HG03108 (cell line): ENCODE results near the gene EXOC6.
"Not testable (repeated sequence)": the region's sequence is repeated elsewhere in the genome, so short reads cannot be mapped to it uniquely, and the experiment has no call there.

Source experiments
- ATAC-seq: cut with Tn5 transposase; IDR thresholded peaks from one replicate; pipeline ENCODE4 v1.9.1; 2021; ENCODE audit warnings: moderate library complexity; ENCODE audit not compliant: unreplicated experiment

Gene EXOC6

DNA sequence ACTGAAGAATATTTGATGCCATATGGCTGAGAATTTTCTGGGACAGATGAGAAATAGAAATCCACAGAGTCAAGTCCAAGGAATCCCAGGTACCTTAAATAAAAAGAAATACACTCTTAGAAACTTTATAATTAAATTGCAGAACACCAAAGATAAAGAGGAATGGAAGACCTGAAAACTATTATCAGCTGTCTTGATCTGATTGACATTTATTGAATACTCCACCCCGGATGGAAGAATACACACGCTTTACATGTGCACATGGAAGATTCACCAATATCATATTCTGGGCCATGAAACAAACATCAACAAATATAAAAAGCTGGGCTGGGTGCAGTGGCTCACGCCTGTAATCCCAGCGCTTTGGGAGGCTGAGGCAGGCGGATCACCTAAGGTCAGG lies 81.6 kb downstream of the EXOC6 start:
- no peak for ATAC-seq

GRCh38 chr10:92931597-92931996 lies 83.3 kb downstream of the EXOC6 start:
- no peak for ATAC-seq

DNA sequence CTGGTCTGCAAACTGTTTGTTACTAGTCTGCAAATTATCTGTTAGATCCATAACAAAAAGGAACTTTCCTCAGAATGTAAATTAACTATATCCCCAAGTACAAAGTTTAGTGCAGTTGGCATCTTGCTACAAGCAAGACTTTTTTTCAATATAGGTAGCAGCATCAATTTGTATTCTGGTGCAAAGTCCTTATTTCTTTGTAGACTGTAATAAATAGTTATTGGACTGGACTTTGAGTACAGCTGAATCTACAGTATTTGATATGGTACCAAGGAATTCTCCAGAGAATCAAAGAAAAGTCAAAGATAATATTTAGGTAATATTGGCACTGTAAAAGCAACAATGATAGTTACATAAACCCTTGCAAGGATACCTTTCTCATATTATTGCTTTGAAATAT lies 89.6 kb downstream of the EXOC6 start:
- no peak for ATAC-seq

DNA sequence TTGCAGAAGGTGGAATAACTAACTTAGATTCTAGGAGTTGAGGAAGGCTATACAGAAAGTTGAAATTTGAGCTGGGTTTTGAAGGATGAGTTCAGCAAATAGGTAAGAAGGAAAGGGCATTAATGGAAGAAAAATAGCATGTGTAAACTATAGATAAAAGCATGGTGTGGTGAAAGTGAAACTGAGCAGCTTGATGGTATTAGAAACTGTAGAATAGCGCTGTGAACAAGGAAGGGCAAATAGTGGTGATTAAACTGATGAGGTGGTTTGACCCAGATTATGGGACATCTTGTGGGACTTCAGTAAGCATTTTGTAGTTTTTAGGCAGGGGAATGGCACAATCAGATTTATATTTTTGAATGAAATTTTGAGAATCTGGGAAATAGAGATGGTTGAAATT lies 90.5 kb downstream of the EXOC6 start:
- no peak for ATAC-seq

DNA sequence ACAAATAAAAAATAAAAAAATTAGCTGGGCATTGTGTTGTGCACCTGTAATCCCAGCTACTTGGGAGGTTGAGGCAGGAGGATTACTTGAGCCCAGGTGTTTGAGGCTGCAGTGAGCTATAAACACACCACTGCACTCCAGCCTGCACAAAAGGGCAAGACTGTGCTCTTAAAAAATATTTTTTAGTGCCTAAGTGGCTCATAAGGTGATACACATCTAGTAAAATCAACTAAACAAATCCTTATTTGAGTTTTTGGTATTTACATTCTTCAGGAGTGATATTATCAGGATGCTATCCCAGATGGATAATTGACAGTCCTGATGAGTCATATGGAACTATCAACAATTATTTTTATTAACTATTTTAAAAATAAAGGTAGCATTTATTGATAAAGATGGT lies 93.9 kb downstream of the EXOC6 start:
- ATAC-seq, result no peak

DNA sequence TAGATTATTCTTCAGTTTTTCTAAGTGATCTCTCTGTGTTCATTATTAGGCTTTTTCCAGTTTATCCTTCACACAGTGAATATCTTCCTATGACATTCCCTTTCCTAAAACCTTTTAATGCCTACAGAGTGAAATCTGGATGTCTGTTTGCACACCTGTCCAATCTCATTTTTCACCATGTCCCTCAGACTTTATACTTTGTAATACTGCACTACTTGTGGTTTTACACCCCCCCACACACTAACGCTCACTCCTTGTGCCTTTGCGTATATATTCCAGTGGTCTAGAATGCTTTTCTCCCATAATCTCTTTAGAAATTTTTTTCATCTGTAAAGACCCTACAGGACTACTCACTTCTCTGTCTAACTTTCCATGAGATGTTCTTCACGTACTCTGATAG lies 98.2 kb downstream of the EXOC6 start:
- ATAC-seq, result no peak

GRCh38 chr10:92952573-92952972 lies 104.3 kb downstream of the EXOC6 start:
- ATAC-seq, result not testable (repeated sequence)

- no peak for ATAC-seq
Observed at GRCh38 chr10:92957223-92958010, 109.1 kb downstream of the EXOC6 start.

DNA sequence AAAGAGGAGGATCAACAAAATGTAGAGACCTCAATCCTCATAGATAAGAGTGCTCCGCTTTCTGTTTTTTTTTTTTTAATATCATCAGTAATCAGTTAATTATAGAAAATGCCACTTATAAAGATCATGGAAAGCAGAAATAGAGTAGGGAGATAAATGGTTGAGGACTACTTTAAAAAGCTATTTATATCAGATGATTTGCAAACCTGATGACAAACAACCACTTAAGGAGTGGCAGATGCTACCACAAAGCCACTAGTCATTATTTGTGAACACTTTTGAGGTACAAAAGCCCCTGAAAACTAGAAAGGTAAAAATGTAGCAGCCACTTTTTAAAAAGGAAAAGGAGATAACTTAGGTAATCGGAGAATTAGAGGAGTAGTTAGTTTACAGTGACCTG lies 113.3 kb downstream of the EXOC6 start:
- no peak for ATAC-seq

DNA sequence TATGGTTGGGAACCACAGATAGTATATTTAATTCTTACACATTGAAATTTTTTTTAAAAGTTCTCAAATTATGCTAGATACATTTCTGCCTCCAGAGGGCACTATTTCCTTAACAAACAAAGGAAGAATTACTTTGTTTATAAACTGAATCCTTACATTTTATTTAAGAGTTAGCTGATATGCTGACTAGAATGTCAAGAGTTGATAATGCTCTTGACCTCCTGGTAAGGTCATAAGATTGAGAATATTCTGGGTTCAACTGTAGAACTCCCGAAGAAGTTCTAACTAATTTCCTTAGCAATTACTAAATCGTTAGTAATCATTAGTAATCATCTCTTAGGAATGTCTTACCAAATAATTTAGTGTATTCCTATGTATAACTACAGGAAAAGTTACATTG lies 117.0 kb downstream of the EXOC6 start:
- no peak for ATAC-seq

GRCh38 chr10:92967641-92968040 lies 119.3 kb downstream of the EXOC6 start:
- no peak for ATAC-seq

DNA sequence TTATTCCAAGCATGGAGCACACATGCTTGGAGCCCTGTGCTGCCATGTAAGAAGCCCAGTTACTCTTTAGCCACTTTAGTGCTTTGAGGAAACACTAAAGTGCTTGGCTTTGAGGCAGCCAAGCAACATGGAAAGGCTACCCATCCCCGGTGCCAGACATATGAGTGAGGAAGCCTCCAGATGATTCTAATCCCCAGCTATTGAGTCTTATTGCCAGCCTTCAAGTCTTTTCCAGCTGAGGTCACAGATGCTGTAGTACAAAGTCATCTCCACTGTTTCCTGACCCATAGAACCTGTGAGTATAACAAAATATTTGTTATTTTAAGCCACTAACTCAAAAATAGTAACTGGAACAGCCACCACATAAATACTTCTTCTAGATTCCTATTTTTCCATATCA lies 120.8 kb downstream of the EXOC6 start:
- no peak for ATAC-seq

GRCh38 chr10:92970301-92971070 lies 122.2 kb downstream of the EXOC6 start:
- ATAC-seq, result no peak

DNA sequence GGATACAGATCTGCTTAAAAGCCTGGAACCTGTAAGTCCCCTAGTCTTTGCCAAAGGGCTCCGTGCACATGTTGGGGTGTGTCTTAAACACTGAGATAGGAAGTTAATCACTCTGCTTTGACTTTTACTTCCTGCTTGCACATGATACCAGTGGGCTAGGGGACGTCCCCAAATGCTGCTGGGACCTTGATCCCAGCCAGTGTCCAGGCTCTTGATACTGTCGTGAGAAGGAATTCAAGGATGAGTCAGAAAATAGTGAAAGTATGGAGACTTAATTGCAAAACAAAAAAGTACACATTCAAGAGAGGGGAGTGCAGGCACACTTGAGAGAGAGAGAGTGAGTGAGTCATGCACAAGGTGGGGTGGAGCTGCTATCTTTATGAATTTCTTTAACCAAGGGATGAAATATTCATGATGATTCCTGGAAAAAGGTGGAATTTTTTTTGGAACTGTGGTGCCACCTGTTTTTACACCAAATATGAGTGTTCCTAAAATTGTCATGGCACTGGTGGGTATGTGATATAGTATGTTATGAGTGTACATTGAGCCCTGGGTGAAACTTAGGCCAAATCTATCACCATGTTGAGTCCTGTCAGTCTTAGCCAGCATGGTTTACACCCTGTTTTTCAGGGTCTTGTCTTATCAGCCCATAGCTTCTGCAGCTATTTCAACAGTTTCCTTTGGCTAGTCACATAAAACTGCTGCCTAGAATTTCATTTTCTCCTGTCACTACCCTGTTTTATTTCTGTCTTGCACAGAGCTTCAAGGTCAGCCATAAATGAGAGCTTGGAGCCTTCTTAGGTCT lies 123.9 kb downstream of the EXOC6 start:
- no peak for ATAC-seq

GRCh38 chr10:92972886-92973285 lies 124.6 kb downstream of the EXOC6 start:
- ATAC-seq, result no peak

GRCh38 chr10:92976278-92976677 lies 128.0 kb downstream of the EXOC6 start:
- ATAC-seq, result not testable (repeated sequence)

DNA sequence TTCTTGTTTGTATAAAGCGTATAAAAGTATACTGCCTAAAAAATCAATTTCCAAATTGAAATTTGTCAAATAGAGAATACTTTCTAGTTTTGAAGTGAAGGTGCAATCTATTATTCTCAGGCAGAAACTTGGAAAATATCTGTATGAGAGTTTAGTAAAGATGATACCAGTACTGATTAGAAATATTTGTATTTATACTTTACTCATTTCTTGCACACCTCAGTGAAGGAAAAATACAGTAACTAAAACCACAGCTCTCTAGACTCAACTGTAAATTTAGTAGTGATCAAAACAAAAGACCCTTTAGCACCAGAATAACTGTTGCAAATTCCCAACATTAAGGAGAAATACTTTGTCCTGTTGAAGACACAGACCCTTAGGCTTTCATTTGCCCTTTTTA lies 140.9 kb downstream of the EXOC6 start:
- no peak for ATAC-seq

DNA sequence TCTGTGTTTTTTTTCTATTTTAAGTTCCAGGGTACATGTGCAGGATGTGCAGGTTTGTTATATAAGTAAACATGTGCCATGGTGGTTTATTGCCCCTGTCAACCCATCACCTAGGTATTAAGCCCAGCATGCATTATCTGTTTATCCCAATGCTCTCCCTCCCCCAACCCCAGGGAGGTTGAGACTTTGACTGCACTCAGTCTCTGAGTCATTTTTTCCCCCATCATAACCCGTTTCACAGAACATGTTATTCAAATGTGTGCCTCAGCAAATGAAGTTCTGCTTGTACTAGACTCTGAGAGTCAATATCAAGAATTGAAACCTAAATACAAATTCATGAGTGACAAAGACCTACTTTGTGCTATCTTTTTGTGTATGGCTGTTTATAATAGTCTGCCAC lies 142.3 kb downstream of the EXOC6 start:
- ATAC-seq, result no peak

DNA sequence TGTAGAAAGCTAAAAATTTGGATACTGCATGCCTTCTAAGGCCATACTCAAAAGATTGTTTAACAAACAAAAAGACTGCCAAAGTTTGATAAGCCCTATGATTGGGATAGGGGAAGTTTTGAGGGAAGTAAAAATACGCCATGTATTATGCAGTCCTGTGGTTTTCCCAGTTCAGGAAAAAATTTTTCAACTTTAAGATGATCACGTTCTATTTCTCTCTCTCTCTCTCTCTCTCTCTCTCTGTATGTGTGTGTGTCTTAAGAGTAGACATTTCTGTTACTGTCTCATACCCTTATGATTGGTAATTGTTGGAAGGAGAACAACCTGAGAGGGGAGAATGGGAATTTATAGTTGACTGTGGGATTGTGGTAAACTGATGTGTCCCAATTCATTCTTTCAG lies 143.2 kb downstream of the EXOC6 start:
- ATAC-seq, result no peak

GRCh38 chr10:92993699-92994272 lies 145.5 kb downstream of the EXOC6 start:
- ATAC-seq, result no peak

DNA sequence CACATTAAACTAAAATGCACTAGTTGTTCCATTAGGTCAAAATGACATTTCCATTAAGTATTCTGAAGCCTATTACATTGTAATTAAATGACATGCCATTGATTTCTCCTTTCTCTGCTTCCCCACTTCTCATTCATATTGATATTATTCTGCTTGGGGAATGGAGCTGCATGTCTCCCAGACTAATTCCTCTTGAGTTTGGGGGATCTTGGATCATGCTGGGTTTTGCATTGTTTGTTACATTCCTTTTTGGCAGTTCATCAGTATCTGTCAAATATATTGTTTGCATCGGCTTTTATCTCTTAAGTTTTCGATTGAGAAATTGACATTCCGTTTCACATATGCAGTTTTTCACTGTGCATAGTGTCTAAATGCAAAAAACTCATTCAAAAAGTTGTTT lies 147.2 kb downstream of the EXOC6 start:
- ATAC-seq, result no peak
